HepG2 (cell line): ENCODE measurements around the gene KSR1. TPM values are rescaled to one million over a fixed set of nuclear protein-coding genes. Genes with fewer than 3 reads are reported as not detected.
A peak's percentile ranks its signal among the peaks of the same experiment; 100 is the strongest.

Experiments
- BRD4 ChIP-seq: sonication (generic); formaldehyde crosslinking; IDR thresholded peaks from 2 replicates; pipeline ENCODE4 v1.4.0; 2020; ENCODE audit warnings: missing genetic modification reagents
- MED1 ChIP-seq: sonication (generic); formaldehyde crosslinking; IDR thresholded peaks from 2 replicates; pipeline ENCODE4 v1.4.0; 2020; ENCODE audit warnings: missing genetic modification reagents
- PITX1 ChIP-seq: sonication (generic); formaldehyde crosslinking; IDR thresholded peaks from 2 replicates; pipeline ENCODE4 v1.5.1; 2020; ENCODE audit warnings: mild to moderate bottlenecking, missing genetic modification reagents
- SNAI1 ChIP-seq: sonication (generic); formaldehyde crosslinking; IDR thresholded peaks from 2 replicates; pipeline ENCODE4 v1.5.0; 2020; ENCODE audit warnings: mild to moderate bottlenecking, missing genetic modification reagents, borderline replicate concordance
- TRIM24 ChIP-seq: sonication (generic); formaldehyde crosslinking; IDR thresholded peaks from 2 replicates; pipeline ENCODE4 v1.8.0; 2022; ENCODE audit warnings: mild to moderate bottlenecking, missing genetic modification reagents
- TSC22D2 ChIP-seq: sonication (generic); formaldehyde crosslinking; IDR thresholded peaks from 2 replicates; pipeline ENCODE4 v1.5.1; 2020; ENCODE audit warnings: missing genetic modification reagents, mild to moderate bottlenecking, borderline replicate concordance
- ZBTB7B ChIP-seq: sonication (generic); formaldehyde crosslinking; IDR thresholded peaks from 2 replicates; pipeline ENCODE4 v1.4.0; 2020; ENCODE audit warnings: missing genetic modification reagents
- ZFYVE20 ChIP-seq: sonication (generic); formaldehyde crosslinking; IDR thresholded peaks from 2 replicates; pipeline ENCODE4 v1.8.0; 2023; ENCODE audit warnings: low read depth, mild to moderate bottlenecking, moderate library complexity, missing genetic modification reagents, borderline replicate concordance
- ZNF143 ChIP-seq: sonication (generic); formaldehyde crosslinking; IDR thresholded peaks from 2 replicates; pipeline ENCODE4 v1.4.0; 2020; ENCODE audit warnings: missing genetic modification reagents
- ZNF260 ChIP-seq: sonication (generic); formaldehyde crosslinking; IDR thresholded peaks from 2 replicates; pipeline ENCODE4 v1.4.0; 2020; ENCODE audit warnings: missing genetic modification reagents, low read depth, mild to moderate bottlenecking, borderline replicate concordance
- ZNF674 ChIP-seq: sonication (generic); formaldehyde crosslinking; IDR thresholded peaks from 2 replicates; pipeline ENCODE4 v1.5.0; 2020; ENCODE audit warnings: low read depth, mild to moderate bottlenecking, missing genetic modification reagents
- ZNF737 ChIP-seq: sonication (generic); formaldehyde crosslinking; IDR thresholded peaks from 2 replicates; pipeline ENCODE4 v1.5.0; 2020; ENCODE audit warnings: missing genetic modification reagents, mild to moderate bottlenecking, borderline replicate concordance
- ZNF776 ChIP-seq: sonication (generic); formaldehyde crosslinking; IDR thresholded peaks from 2 replicates; pipeline ENCODE4 v1.4.0; 2020; ENCODE audit warnings: mild to moderate bottlenecking, missing genetic modification reagents
- polyA plus RNA-seq, 8 experiments: library from polyadenylated mRNA; depleted of rRNA in 3 of 8; stranded (reverse) in 7 of 8; unstranded in 1 of 8; fragments of >200 nt; fragmentation: Illumina TruSeq in 4 of 8; extraction: Trizol in 4 of 8; gene quantifications; 2 replicates each; pipeline versions ENCODE4 v1.2.1 to v1.2.3, GENCODE V29; 2011 to 2016; ENCODE audit warnings: low read depth in 4 of 8, missing spikeins in 1 of 8, mixed read lengths in 1 of 8; ENCODE audit not compliant: insufficient read depth in 1 of 8
- total RNA-seq, 5 experiments: library from RNA; depleted of rRNA; stranded (reverse); fragments of >200 nt; fragmentation: Illumina TruSeq; extraction: Trizol; gene quantifications; 2 replicates each; pipeline ENCODE4 v1.2.3, GENCODE V29; 2016; ENCODE audit warnings: low read depth in 1 of 5
- TF ChIP-seq, protein P1 (sequence below): fragments of 450-650 bp; IDR thresholded peaks from 2 replicates; pipeline ENCODE4 v1.6.1; 2017; ENCODE audit warnings: mild to moderate bottlenecking
- TF ChIP-seq, protein P2 (sequence below), 2 experiments: sonication (generic) in 1 of 2; formaldehyde crosslinking in 1 of 2; IDR thresholded peaks; 2 replicates each; pipeline versions ENCODE4 v1.4.0 to v1.6.1; 2018 to 2020; ENCODE audit warnings: missing genetic modification reagents in 2 of 2, borderline replicate concordance in 1 of 2, low read depth in 1 of 2, mild to moderate bottlenecking in 1 of 2, missing biosample characterization in 1 of 2
- TF ChIP-seq, protein P3 (sequence below): IDR thresholded peaks from 2 replicates; pipeline ENCODE4 v1.6.1; 2012; ENCODE audit warnings: low read depth, low read length, improper control_type of control experiment
- TF ChIP-seq, protein P4 (sequence below): sonication (generic); formaldehyde crosslinking; IDR thresholded peaks from 2 replicates; pipeline ENCODE4 v1.4.0; 2020; ENCODE audit warnings: missing genetic modification reagents, mild to moderate bottlenecking, borderline replicate concordance
- TF ChIP-seq, protein P5 (sequence below): sonication (generic); formaldehyde crosslinking; IDR thresholded peaks from 2 replicates; pipeline ENCODE4 v1.4.0; 2020; ENCODE audit warnings: missing genetic modification reagents

The KSR1 gene
- total and polyA plus RNA-seq, 2 of the 13 experiments (the other 11 are each of a cell fraction or from before 2014, with no cell fraction given) = 10.1 to 16.6 TPM

GRCh38 chr17:27457731-27458523, 1.7 kb downstream of the KSR1 start (continued):
- TF ChIP-seq, protein P1, sequence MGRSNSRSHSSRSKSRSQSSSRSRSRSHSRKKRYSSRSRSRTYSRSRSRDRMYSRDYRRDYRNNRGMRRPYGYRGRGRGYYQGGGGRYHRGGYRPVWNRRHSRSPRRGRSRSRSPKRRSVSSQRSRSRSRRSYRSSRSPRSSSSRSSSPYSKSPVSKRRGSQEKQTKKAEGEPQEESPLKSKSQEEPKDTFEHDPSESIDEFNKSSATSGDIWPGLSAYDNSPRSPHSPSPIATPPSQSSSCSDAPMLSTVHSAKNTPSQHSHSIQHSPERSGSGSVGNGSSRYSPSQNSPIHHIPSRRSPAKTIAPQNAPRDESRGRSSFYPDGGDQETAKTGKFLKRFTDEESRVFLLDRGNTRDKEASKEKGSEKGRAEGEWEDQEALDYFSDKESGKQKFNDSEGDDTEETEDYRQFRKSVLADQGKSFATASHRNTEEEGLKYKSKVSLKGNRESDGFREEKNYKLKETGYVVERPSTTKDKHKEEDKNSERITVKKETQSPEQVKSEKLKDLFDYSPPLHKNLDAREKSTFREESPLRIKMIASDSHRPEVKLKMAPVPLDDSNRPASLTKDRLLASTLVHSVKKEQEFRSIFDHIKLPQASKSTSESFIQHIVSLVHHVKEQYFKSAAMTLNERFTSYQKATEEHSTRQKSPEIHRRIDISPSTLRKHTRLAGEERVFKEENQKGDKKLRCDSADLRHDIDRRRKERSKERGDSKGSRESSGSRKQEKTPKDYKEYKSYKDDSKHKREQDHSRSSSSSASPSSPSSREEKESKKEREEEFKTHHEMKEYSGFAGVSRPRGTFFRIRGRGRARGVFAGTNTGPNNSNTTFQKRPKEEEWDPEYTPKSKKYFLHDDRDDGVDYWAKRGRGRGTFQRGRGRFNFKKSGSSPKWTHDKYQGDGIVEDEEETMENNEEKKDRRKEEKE = no peak
- TF ChIP-seq ZNF674 (CRISPR knock-in tag) = no peak
- peak; percentile 64 for TF ChIP-seq MED1
- no peak for TF ChIP-seq SNAI1
- TF ChIP-seq, protein P2, sequence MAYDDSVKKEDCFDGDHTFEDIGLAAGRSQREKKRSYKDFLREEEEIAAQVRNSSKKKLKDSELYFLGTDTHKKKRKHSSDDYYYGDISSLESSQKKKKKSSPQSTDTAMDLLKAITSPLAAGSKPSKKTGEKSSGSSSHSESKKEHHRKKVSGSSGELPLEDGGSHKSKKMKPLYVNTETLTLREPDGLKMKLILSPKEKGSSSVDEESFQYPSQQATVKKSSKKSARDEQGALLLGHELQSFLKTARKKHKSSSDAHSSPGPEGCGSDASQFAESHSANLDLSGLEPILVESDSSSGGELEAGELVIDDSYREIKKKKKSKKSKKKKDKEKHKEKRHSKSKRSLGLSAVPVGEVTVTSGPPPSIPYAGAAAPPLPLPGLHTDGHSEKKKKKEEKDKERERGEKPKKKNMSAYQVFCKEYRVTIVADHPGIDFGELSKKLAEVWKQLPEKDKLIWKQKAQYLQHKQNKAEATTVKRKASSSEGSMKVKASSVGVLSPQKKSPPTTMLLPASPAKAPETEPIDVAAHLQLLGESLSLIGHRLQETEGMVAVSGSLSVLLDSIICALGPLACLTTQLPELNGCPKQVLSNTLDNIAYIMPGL (CRISPR knock-in tag; IDR thresholded peaks at IDR 0.05; ENCODE audit: borderline replicate concordance in 1 of 2, low read depth in 1 of 2) = peak; percentile 43 to 73; a peak in 3 of 4 replicates
- TF ChIP-seq TRIM24 (CRISPR knock-in tag) = no peak
- no peak for TF ChIP-seq TSC22D2 (CRISPR knock-in tag)
- TF ChIP-seq, protein P3, sequence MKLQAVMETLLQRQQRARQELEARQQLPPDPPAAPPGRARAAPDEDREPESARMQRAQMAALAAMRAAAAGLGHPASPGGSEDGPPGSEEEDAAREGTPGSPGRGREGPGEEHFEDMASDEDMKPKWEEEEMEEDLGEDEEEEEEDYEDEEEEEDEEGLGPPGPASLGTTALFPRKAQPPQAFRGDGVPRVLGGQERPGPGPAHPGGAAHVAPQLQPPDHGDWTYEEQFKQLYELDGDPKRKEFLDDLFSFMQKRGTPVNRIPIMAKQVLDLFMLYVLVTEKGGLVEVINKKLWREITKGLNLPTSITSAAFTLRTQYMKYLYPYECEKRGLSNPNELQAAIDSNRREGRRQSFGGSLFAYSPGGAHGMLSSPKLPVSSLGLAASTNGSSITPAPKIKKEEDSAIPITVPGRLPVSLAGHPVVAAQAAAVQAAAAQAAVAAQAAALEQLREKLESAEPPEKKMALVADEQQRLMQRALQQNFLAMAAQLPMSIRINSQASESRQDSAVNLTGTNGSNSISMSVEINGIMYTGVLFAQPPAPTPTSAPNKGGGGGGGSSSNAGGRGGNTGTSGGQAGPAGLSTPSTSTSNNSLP = no peak
- peak; percentile 70; the same call in 1 of the 2 replicates for TF ChIP-seq PITX1 (CRISPR knock-in tag)
- no peak for TF ChIP-seq ZNF260
- TF ChIP-seq ZFYVE20 (CRISPR knock-in tag) = no peak
- no peak for TF ChIP-seq ZNF776 (CRISPR knock-in tag)
- no peak for TF ChIP-seq ZNF737 (CRISPR knock-in tag)
- TF ChIP-seq, protein P4, sequence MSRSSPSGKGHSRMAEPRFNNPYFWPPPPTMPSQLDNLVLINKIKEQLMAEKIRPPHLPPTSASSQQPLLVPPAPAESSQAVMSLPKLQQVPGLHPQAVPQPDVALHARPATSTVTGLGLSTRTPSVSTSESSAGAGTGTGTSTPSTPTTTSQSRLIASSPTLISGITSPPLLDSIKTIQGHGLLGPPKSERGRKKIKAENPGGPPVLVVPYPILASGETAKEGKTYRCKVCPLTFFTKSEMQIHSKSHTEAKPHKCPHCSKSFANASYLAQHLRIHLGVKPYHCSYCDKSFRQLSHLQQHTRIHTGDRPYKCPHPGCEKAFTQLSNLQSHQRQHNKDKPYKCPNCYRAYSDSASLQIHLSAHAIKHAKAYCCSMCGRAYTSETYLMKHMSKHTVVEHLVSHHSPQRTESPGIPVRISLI = peak; percentile 43; the same call in 1 of the 2 replicates
- no peak; the same call in 1 of the 2 replicates for TF ChIP-seq ZNF143 (CRISPR knock-in tag)
- no peak for TF ChIP-seq BRD4 (CRISPR knock-in tag)
- TF ChIP-seq, protein P5, sequence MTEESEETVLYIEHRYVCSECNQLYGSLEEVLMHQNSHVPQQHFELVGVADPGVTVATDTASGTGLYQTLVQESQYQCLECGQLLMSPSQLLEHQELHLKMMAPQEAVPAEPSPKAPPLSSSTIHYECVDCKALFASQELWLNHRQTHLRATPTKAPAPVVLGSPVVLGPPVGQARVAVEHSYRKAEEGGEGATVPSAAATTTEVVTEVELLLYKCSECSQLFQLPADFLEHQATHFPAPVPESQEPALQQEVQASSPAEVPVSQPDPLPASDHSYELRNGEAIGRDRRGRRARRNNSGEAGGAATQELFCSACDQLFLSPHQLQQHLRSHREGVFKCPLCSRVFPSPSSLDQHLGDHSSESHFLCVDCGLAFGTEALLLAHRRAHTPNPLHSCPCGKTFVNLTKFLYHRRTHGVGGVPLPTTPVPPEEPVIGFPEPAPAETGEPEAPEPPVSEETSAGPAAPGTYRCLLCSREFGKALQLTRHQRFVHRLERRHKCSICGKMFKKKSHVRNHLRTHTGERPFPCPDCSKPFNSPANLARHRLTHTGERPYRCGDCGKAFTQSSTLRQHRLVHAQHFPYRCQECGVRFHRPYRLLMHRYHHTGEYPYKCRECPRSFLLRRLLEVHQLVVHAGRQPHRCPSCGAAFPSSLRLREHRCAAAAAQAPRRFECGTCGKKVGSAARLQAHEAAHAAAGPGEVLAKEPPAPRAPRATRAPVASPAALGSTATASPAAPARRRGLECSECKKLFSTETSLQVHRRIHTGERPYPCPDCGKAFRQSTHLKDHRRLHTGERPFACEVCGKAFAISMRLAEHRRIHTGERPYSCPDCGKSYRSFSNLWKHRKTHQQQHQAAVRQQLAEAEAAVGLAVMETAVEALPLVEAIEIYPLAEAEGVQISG (CRISPR knock-in tag) = peak; percentile 66
- peak; percentile 82 for TF ChIP-seq ZBTB7B (CRISPR knock-in tag)
